ENCODE results near the gene PCBP2.
A peak's percentile ranks its signal among the peaks of the same experiment; 100 is the strongest.
"Not testable (repeated sequence)": the region's sequence is repeated elsewhere in the genome, so short reads cannot be mapped to it uniquely, and the experiment has no call there.

Gene PCBP2

DNA sequence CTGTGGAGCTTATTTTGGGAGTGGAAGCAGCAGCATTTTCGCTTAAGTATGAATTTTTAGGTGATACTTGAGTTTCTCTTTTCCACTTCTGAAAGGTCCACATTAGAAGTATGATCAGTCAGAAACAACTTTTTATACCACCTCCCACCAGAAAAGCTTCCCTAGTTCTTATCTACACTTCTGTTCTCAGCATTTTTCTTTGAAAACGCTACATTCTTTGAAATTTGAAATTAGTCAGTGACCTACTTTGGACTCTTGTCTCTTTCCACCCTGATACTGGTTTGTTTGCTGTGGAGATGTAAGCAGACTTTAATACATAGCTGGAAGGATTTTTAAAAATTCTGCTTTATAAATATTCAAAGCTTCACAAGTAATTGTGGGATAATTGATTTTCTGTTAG lies 22.2 kb downstream of the PCBP2 start:
- DNase-seq: no peak

DNA sequence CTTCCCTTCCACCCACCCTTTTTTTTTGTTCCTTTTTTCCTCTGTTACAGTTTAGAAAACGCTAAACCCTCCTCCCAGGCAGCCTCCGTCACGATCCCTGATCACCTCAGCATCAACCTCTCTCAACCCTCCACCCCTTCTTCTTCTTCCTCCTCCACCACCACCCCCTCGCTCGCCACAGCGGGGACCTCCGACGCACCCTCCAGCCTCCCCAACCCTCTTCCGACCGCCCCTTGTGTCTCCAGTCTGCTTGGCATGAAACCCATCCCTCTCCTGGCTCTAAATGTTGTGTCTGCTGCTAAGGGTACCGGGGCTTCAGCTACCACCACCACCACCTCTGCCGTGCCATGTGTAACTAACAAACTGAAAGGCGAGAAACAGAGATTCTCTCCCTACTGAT lies 22.9 kb downstream of the PCBP2 start:
- no peak for DNase-seq

DNA sequence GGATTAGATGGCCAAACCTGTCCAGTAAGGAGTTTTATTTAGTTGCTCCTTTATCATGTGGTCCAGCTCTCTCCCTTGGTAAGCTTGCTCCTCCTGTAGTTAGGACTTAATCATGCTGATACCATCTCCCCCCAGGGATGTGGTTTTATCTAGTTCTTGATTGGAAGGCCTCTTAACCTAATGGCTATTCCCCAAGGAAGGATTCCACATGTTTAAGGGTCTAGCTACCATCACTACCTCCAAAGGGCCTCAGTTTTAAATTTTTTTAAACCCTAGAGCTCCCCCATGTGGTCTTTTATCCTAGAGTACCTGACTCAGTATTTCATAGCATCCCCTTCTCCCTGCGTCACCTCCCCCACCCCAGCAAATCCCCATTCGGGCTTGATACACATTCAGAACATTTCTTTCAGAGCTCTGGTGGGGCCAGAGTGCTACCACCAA lies 24.9 kb downstream of the PCBP2 start:
- peak; percentile 55 to 60 for DNase-seq

DNA sequence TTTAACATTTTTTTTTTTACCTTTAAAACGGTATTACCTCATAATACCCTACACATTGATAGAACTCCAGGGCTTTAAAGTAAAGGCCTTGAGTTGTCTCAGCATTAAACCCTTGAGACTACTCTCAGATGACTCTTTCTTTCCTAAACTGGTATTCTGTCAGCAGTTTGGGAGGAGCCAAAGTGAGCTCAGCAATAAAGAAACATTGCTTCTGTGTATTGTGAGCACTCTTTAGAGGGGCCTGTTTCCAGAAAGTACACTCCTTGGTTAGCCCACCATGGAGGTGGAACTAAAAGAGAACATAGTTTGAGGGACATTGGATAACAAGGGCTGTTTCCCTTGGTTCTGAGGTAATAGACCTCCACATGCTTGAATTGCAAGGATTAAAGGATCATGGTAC lies 27.0 kb downstream of the PCBP2 start:
- no peak for DNase-seq

- no peak for DNase-seq
Measured at GRCh38 chr12:53479331-53479730, 27.4 kb downstream of the PCBP2 start.

DNA sequence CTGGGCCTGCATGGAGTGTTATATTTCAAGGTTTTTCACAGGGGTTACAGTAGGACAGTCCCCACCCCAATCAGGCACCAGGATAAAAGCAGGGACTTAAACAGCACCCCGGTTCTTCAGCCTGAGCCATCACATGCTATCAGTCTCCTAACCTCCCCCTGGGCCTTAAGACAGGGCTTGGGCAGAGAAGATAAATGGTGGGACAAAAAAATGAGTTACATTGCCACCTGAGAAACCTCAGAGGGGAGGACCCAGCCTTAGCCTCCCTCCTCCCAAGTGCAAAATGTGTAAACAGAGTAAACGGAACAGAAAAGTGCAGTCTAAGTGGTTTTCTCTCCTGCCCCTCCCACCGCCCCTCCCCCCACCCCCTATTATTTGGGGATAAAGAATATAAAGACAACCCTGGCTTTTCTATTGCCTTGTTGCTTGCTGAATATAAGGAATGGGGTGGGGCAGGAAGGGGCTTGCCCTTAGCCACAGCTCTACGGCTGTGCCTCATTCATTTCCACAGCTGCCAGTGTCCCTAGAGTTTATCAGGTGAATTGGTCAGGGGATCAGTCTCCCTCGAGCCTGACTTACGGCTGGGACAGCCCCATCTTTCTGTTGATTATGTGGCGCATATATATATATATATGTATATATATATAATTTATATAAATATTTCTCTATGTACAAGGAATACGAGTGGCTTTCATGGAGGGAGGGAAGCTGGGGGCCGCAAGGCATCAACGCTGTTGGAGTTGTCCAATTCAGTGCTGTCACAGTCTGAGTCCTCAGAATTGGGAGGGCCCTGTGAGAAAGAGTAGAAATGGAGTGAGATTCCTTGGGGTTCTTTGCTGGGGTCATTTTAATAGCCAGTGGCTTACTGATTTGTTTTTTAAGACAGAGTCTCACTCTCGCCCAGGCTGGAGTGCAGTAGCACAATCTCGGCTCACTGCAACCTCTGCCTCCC lies 28.9 kb downstream of the PCBP2 start:
- DNase-seq: no peak

DNA sequence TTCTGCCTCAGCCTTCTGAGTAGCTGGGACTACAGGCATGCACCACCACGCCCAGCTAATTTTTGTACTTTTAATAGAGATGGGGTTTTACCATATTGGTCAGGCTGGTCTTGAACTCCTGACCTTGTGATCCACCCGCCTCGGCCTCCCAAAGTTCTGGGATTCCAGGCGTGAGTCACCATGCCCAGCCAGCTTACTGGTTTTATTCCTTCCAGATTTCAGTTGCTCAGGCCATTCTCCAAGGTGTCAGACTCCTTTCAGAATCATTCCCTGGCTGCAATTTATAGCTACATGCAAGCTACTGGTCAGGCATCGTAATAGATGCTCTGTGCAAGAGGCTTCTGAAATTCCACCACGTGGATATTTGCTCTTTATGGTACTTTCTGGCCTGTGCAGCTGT lies 29.6 kb downstream of the PCBP2 start:
- not testable (repeated sequence) for DNase-seq

DNA sequence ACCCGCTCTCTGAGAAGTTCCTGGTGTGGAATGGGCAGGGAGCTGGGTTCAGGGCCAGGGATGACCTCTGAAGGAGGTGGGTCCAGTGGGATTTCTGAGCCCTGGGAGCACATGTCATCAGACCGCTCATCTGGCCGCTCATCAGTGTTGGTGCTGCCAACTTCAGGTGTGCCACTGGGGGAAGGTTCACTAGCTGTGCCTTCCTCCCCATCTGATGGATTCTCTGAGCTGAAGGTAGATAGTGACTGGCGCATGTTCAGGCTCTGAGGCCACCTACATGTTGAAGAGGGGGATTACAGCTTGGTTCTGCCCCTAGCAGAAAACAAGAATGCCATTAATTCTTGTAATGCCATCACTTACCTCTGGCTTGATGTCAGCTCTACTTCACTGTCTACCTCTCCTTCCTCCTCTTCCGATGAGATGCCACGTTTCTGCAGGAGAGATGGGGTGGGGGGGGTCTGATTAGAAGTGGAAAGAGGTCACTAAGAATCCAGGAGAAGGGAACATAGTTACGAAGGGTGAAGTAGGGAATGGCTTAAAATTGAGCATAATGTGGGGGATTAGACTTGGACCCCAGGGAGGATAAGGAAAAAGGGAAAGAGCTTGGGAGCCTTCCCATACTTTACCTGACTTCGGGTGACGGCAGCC lies 30.2 kb downstream of the PCBP2 start:
- peak; percentile 37 to 41 for DNase-seq

GRCh38 chr12:53482626-53483168 lies 30.8 kb downstream of the PCBP2 start:
- DNase-seq: no peak

- no peak for DNase-seq
Measured at GRCh38 chr12:53483225-53483978, 31.5 kb downstream of the PCBP2 start.

DNA sequence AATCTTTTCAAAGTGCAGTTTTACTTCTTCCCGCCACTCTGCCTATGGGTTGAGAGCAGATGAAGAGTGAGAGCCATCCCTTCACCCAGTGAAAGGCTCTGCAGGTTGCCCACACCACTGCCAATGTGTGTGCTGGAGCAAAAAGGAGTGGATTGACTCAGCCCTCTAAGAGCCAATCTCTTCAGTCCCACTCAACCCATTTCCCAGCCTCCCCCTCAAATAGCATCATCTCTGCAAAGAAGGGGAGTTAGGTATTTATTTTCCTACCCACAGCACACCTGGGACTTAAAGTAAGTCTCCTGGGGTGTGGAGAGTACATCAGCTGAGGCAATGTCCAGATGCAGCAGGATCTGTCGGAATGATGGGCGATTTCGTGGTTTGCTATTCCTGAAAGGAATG lies 32.1 kb downstream of the PCBP2 start:
- DNase-seq: no peak

GRCh38 chr12:53484686-53485575 lies 33.0 kb downstream of the PCBP2 start:
- DNase-seq: no peak

DNA sequence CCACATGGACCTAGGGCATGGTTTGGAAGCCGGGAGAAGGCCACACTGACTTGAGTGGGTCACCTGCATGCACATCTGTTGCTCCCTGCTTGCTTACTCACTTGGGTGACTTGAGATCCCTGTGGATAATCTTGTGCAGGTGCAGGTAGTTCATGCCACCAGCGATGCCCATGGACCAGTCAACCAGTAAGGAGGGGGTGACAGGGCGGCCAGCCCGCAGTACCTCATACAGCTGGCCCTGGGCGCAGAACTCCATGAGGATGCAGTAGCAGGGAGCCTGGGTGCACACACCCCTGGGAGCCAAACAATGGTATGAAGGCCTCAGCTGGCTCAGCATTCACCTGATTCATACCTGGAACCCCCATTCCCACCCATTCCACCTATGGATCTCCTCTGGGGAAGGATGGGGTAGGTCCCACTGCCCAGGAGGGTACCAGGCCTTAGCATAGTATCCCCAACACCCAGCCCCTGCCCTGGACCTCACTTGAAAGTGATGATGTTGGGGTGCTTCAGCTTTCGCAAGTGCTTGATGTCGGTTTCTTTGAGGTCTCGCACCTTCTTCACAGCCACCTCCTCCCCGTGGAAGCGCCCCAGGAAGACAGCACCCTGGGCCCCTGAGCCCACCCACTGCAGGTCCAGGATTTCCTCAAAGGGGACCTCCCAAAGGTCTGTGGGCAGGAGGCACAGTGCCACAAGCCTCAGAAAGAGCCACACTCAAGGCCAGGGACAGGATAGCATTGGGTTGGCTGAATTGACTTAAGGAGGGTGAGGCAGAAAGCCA lies 34.2 kb downstream of the PCBP2 start:
- DNase-seq: no peak

GRCh38 chr12:53486736-53487487 lies 35.0 kb downstream of the PCBP2 start:
- DNase-seq: no peak

GRCh38 chr12:53489242-53489864 lies 37.5 kb downstream of the PCBP2 start:
- DNase-seq: no peak

GRCh38 chr12:53492188-53492587 lies 40.3 kb downstream of the PCBP2 start:
- DNase-seq: no peak

GRCh38 chr12:53492830-53493609 lies 41.1 kb downstream of the PCBP2 start:
- peak; percentile 65 to 76 for DNase-seq

DNA sequence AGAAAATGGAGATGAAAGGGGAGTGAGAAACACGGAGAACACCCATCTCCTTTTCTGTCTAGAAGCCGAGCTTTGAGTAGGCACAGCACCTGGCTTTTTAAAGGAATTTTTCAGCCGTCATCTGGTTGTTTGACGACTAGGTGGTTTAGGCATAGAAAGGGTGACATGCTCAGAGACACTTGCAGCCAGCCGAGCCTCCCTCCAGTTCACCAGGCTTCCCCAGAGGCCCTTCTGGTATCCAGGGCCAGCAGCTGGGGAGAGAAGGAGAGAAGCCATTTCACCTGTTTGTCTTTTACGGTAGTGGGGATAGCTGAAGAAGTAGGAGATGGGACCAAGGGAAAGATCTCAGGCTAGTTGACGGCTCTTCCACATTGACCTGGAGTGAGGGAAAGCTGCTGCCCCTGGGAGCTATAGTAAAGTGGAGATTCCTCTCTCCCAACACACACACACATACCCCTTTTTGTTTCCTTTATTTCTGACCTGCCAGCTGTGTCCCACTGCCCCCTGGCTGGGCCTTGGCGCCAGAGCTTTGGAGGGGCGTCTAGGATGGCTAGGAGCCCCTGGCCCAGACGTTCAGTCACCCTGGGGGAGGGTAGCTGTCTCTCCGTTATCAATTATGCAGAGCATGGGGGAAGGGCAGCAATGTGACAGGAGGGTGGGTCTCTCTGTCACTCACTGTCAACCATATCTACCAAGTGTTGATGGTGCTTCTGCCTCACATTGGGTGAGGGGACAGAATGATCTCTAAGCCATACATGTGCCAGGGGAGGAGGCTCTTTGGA lies 41.9 kb downstream of the PCBP2 start:
- DNase-seq: no peak

Measured in Kasumi-1 (cell line).